Ovary (tissue), 3 donors: Measurements from ENCODE around the gene ZNF672.

Source experiments
- CTCF ChIP-seq, 3 donors: fragments of 450-650 bp in 2 of 3; fragments of 200-600 bp in 1 of 3; IDR thresholded peaks; one replicate each; pipeline versions ENCODE4 v1.5.1 to v1.8.0; 2016 to 2022; ENCODE audit warnings: antibody characterized with exemption in 3 of 3, mild to moderate bottlenecking in 1 of 3
- EP300 ChIP-seq: sonication (generic); formaldehyde crosslinking; IDR thresholded peaks from one replicate; pipeline ENCODE4 v1.6.1; 2017; ENCODE audit warnings: antibody characterized with exemption
- donor health status: DM: no; HTN: no; CAD: no.

DNA sequence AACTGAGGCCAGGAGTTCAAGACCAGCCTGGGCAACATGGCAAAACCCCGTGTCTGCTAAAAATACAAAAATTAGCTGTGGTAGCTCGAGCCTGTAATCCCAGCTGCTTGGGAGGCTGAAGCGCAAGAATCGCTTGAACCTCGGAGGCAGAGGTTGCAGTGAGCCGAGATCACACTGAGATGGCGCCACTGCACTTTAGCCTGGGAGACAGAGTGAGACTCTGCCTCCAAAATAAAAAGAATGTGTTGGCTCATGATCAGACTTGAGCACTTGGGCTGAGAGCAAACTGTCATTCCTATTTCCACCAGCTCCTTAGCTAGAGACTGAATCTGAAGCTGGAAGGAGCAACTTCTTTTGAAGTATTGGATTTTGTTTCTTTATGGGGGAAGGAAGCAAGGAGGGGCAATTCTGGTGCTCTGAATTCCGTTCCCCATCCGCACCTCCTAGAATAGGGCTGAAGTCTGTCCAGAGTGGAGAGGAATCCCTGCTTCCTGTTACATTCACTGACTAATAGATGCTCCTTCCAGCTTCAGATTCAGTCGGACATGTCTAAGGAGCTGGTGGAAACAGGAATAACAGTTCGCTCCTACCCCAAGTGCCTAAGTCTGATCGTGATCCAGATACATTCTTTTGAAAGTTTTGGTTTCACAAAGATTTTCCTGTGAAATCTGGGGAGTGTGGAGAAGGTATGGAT is 3.8 kb downstream of the ZNF672 start:
- TF ChIP-seq CTCF (IDR thresholded peaks at IDR 0.05) (no peak), EP300 (no peak)
